Hepatic stellate cell (primary cell): ENCODE measurements around the gene OR4K13.

ENCODE experiments used
- DNase-seq: peaks from one replicate; pipeline ENCODE4 v3.0.0; 2011; ENCODE audit warnings: low spot score

OR4K13 gene, protein sequence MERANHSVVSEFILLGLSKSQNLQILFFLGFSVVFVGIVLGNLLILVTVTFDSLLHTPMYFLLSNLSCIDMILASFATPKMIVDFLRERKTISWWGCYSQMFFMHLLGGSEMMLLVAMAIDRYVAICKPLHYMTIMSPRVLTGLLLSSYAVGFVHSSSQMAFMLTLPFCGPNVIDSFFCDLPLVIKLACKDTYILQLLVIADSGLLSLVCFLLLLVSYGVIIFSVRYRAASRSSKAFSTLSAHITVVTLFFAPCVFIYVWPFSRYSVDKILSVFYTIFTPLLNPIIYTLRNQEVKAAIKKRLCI

DNA sequence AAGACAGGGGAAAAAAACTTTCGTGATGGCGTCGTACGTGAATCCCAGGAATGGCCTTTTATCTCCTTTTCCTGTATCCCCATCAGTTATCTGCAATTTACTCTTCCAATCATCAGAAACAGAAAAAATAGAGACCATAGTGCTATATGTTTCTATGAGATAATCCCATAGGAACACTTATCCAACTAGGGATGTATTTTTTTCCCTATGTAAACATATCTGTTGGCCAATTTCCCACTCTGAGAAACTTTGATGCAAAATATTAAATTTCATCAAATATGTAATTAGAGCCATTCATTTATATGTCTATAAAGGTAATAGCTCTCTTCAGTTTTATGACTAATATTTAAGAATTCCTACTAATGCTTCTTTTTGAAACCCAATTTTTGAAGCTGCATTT is at the start of gene OR4K13:
Gene OR4K13 (minus strand): TSS at position 101 of the 400 bp plus-strand sequence. CDS start 1,280 bp downstream, outside the sequence.
- DNase-seq, result no peak

DNA sequence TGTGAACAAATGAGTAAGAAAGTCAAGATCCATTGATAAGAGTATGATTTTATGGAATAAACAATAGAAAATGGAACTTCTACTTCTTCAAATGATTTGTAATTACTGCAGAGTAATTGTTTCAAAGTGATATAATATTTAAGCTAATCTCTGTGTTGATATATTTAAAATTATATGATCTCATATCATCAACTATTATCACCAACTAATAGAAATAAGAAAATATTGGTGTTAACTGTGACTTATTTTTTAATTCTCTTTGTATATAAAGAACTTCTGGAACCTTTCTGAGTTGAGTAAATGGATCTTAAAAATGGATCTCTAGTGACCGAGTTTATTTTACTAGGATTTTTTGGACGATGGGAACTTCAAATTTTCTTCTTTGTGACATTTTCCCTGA is 23.9 kb upstream of the OR4K13 start, which contains the start of gene OR4L1:
Gene OR4L1 (plus strand): TSS at position 301 of the 400 bp plus-strand sequence. CDS start 0 bp downstream, at position 301.
- no peak for DNase-seq

DNA sequence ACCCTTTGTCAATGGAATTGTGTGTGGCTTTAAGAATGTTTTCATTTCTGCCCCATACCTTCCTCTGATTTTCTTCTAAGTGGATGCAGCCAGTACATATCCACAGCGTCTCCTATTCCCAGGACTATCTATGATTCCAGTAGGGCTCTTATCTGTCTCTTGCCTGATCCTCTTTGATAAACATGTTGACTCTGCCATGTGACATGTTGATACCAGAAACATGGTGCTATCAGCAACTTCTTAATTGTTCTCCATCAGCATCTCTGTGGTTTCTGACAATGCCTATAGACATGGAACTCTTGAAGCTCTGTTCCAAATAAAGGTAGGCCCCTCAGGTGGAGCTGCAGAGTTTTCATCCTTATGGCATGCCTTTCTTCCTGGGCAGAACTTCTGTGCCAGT is 12.4 kb upstream of the OR4K13 start:
- DNase-seq, result no peak

DNA sequence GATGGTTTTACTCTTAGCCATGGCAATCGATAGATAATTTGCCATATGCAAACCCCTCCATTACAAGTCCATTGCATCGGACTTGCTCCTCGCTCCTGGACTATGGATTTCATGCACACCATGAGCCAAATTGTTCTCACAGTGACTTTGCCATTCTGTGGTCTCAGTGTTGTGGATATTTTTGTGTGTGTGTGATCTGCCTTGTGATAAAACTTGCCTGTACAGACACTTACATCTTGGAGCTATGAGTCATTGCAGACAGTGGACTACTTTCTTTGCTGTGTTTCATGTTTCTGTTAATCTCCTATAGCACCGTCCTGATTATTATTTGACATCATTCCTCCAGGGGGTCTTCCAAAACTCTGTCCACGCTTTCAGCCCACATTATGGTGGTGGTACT is 8.4 kb upstream of the OR4K13 start:
- DNase-seq, result no peak

DNA sequence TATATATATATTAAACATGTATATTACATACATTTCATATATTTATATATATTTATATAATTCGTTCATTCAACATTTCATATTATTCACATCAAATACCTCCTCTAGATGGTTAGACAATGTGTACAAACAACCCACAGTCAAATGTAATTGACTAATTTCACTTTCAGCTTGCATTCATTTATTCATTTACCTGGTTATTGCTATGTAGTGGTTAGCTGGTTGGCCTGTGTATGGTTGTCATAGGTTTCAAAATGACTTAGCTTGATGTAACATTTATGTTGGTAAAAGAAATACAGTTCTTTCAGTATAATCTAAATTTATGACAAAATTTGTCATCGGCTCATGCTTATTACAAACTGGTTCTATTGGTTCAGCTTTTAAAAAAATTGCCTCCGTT is 389 bp downstream of the OR4K13 start:
- DNase-seq, result no peak

DNA sequence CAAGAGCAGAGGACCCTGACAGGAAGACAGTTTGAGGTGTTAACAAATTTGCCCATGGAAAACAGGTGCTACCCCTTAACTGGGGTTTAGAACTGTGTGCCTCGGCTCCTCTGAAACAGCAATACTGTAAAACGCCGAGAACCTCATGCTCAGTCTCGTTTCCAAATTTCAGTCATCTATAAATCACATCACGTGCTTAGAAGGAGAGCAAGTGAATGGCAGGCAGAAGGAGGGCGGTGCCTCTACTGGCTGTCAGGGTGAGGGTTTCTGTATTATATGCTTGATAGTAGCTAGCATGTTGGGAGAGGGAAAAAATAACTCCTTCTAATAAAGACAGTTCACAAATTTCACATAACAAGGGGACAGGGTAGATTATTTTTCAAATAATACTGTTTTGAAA is 4.8 kb downstream of the OR4K13 start:
- DNase-seq, result no peak

DNA sequence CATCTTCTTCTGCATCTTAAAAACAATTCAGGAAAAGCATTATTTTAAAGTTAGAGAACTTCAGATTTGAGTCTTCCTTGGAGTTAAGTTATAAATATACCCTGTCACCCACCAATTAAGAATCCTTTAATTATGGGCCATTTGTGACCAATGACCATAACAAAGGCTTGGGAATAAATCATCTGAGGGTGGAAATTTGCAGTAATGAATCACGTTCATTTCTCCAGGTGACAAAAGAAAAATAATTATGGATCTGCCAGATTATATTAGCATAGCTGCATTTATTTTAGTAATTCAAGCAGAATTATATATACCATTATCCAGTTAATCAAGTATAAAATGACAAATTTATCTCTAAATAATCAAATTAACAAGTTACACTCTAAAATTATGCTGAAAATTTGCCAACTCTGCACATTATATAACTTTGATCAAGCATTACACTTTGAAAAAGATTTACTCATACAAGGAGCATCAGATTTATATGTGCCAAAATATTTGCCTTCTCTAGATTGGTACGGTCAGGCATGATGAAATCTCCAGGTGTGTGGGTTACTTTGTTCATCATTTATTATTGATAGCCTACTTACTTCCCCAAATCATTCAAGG is 16.5 kb downstream of the OR4K13 start, which contains the start of gene OR4K14:
Gene OR4K14 (minus strand): TSS at position 51 of the 609 bp plus-strand sequence. CDS start 4,114 bp downstream, outside the sequence.
- no peak for DNase-seq

DNA sequence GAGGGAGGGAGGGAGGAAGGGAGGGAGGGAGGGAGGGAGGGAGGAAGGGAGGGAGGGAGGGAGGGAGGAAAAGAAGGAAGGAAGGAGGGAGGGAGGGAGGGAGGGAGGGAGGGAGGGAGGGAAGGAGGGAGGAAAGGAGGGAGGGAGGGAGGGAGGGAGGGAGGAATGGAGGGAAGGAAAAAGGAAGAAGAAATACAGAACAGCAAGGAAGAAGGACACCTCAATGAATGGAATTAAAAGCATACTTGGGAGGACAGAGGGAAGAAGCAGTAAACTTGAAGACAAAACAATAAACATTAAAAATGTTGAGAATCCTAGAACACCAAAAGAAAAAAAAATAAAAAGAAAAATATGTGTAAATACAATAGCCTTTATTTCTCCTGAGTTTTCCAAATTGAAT is 27.7 kb downstream of the OR4K13 start:
- DNase-seq, result no peak

DNA sequence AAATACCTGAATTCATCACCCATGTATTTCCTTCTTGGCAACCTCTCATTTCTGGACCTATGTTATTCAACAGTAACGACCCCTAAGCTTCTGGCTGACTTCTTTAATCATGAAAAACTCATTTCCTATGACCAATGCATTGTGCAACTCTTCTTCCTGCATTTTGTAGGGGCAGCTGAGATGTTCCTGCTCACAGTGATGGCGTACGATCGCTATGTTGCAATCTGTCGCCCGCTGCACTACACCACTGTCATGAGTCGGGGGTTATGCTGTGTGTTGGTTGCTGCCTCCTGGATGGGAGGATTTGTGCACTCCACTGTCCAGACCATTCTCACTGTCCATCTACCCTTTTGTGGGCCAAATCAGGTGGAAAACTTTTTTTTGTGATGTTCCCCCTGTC is 33.5 kb downstream of the OR4K13 start:
- DNase-seq, result no peak

DNA sequence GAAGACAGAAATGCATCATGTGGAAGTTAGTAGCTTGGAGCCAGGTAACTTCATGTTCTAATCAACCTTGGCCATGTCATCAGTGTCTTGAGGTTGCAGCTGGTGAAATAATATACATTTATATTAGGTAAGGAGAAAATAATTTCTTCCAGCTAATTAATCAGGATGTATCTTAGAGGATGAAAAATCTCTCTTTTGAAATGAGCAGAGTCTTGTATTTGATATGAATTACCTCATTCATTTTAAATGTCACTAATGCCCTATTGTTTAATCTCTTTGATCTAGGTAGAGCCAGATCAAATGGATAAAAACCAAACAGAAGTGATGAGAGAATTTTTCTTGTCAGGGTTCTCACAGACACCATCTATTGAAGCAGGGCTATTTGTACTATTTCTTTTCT is 34.0 kb downstream of the OR4K13 start, which contains the start of gene OR4Q2:
Gene OR4Q2 (plus strand): TSS at position 301 of the 400 bp plus-strand sequence.
- DNase-seq, result no peak

DNA sequence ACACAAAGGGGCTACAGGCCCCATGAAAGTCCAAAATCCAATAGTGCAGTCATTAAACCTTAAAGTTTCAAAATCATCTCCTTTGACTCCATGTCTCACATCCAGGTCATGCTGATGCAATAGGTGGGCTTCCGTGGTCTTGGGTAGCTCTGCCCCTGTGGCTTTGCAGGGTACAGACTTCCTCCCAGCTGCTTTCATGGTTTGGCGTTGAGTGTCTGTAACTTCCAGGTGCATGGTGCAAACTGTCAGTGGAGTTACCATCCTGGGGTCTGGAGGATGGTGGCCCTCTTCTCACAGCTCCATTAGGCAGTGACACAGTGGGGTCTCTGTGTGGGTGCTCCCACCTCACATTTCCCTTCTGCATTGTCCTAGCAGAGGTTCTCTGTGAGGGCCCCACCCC is 42.4 kb downstream of the OR4K13 start:
- no peak for DNase-seq
